Measurements from ENCODE around the gene C1orf159. TPM values are rescaled to one million over a fixed set of nuclear protein-coding genes. Genes with fewer than 3 reads are reported as not detected.
A peak's percentile ranks its signal among the peaks of the same experiment; 100 is the strongest.

The C1orf159 gene
- total and polyA plus RNA-seq, 2 experiments from 2014 or later: 9.6 to 21.5 TPM

- peak overlapping the region; percentile 67 for H3K4me2 ChIP-seq
- no peaks in the 10 kb centered on the region for H4K20me1 ChIP-seq (replicated peaks; ENCODE audit: insufficient read depth)
- TF ChIP-seq CREB1 (CRISPR knock-in tag; IDR thresholded peaks at IDR 0.05; ENCODE audit: low read depth) (no peak), CTCF (conservative IDR thresholded peaks at IDR 0.05; ENCODE audit: low read depth in 2 of 2) (no peak), ZNF462 (CRISPR knock-in tag; IDR thresholded peaks at IDR 0.05) (no peak), ETS1 (IDR thresholded peaks at IDR 0.05) (no peak), REST (IDR thresholded peaks at IDR 0.05; ENCODE audit: unreplicated experiment) (no peak), NANOG (IDR thresholded peaks at IDR 0.05; ENCODE audit: borderline replicate concordance) (no peak), EZH2phosphoT487 (IDR thresholded peaks at IDR 0.05; ENCODE audit: unreplicated experiment) (no peak), POLR2AphosphoS5 (IDR thresholded peaks at IDR 0.05; ENCODE audit: low read depth) (no peak), EZH2 (IDR thresholded peaks at IDR 0.05; ENCODE audit: low read depth, unreplicated experiment) (no peak), ZNF331 (CRISPR knock-in tag; IDR thresholded peaks at IDR 0.05; ENCODE audit: low read depth) (no peak), JUNB (IDR thresholded peaks at IDR 0.05; ENCODE audit: unreplicated experiment) (no peak), ZNF114 (CRISPR knock-in tag; IDR thresholded peaks at IDR 0.05) (no peak), STAT1 (IDR thresholded peaks at IDR 0.05; ENCODE audit: unreplicated experiment) (no peak)
- no peaks in the 10 kb centered on the region for H3K9me2 ChIP-seq (ENCODE audit: insufficient read depth)
- H3K27me3 ChIP-seq (ENCODE audit: insufficient read depth): no peaks in the 10 kb centered on the region
- Mint-ChIP-seq H3K27me3 (ENCODE audit: insufficient read depth, low read depth, poor library complexity) (peaks cover 23% of the 10 kb centered on the region), H3K36me3 (ENCODE audit: low read depth) (peaks cover 2% of the 10 kb centered on the region; the same call in 1 of the 3 replicates), H3K9me3 (no peaks in the 10 kb centered on the region), H3K4me3 (peak overlapping the region; percentile 58; the same call in 1 of the 3 replicates), H3K27ac (no peak overlapping the region; the same call in 1 of the 2 replicates), H3K4me1 (peaks cover 16% of the 10 kb centered on the region)
- H3K79me2 ChIP-seq (replicated peaks; ENCODE audit: insufficient read depth): peaks cover 11% of the 10 kb centered on the region; the same call in 1 of the 2 replicates
- peak overlapping the region; percentile 44 for H3K4me3 ChIP-seq
- ATAC-seq: peak; percentile 29
- 0 out of 2 replicates have a peak, but pooled peaks cover 11% of the 10 kb centered on the region for H3F3A ChIP-seq (replicated peaks; ENCODE audit: low read depth)
- H3K36me3 ChIP-seq (ENCODE audit: insufficient read depth): no peaks in the 10 kb centered on the region
- H3K4me1 ChIP-seq (ENCODE audit: insufficient read depth): peaks cover 14% of the 10 kb centered on the region; the same call in 1 of the 2 replicates
- peak; percentile 83 for DNase-seq (ENCODE audit: low spot score)
- no peak overlapping the region; the same call in 1 of the 2 replicates for H3K27ac ChIP-seq (ENCODE audit: low read depth)
- no peak overlapping the region; the same call in 1 of the 2 replicates for H2AFZ ChIP-seq
These were observed 49.0 kb upstream of the C1orf159 start for GRCh38 chr1:1164701-1165451.
